Duodenal mucosa (tissue), 2 donors: ENCODE data around the gene SPATS2L.
"Not testable (repeated sequence)": the region's sequence is repeated elsewhere in the genome, so short reads cannot be mapped to it uniquely, and the experiment has no call there.

Experiments
- H3K27ac ChIP-seq: one replicate; pipeline ENCODE4 v1.7.0; 2013; ENCODE audit warnings: low read depth, low read length
- H3K27me3 ChIP-seq, 2 donors: one replicate each; pipeline ENCODE4 v1.7.0; 2013; ENCODE audit warnings: low read length in 2 of 2, control low read depth in 1 of 2; ENCODE audit not compliant: insufficient read depth in 2 of 2, control insufficient read depth in 1 of 2
- H3K36me3 ChIP-seq, 2 donors: one replicate each; pipeline ENCODE4 v1.7.0; 2013; ENCODE audit warnings: low read length in 2 of 2, control low read depth in 1 of 2; ENCODE audit not compliant: insufficient read depth in 2 of 2, control insufficient read depth in 1 of 2
- H3K4me1 ChIP-seq, 2 donors: one replicate each; pipeline ENCODE4 v1.7.0; 2013; ENCODE audit warnings: low read length in 2 of 2, control low read depth in 1 of 2; ENCODE audit not compliant: insufficient read depth in 2 of 2, control insufficient read depth in 1 of 2
- H3K4me3 ChIP-seq, 2 donors: one replicate each; pipeline ENCODE4 v1.7.0; 2013; ENCODE audit warnings: low read length in 2 of 2, low read depth in 1 of 2
- H3K9ac ChIP-seq, 2 donors: one replicate each; pipeline ENCODE4 v1.7.0; 2013; ENCODE audit warnings: low read length in 2 of 2, low read depth in 1 of 2
- H3K9me3 ChIP-seq, 2 donors: one replicate each; pipeline ENCODE4 v1.7.0; 2013; ENCODE audit warnings: low read length in 2 of 2, control low read depth in 1 of 2; ENCODE audit not compliant: control insufficient read depth in 1 of 2

Gene SPATS2L

GRCh38 chr2:200335657-200336056, 29.2 kb downstream of the SPATS2L start:
- Histone ChIP-seq H3K4me1 (peaks cover 13 to 31% of the 10 kb centered on the region in 2 donors), H3K4me3 (no peak overlapping the region), H3K9ac (no peak overlapping the region), H3K9me3 (no peaks in the 10 kb centered on the region), H3K27ac (no peak overlapping the region), H3K36me3 (no peaks in the 10 kb centered on the region), H3K27me3 (no peaks in the 10 kb centered on the region)

GRCh38 chr2:200336980-200337615, 30.6 kb downstream of the SPATS2L start:
- Histone ChIP-seq H3K4me1 (peaks cover 13 to 31% of the 10 kb centered on the region in 2 donors), H3K27ac (no peak overlapping the region), H3K4me3 (no peak overlapping the region), H3K36me3 (no peaks in the 10 kb centered on the region), H3K9me3 (no peaks in the 10 kb centered on the region), H3K27me3 (no peaks in the 10 kb centered on the region), H3K9ac (no peak overlapping the region)

- no peaks in the 10 kb centered on the region for H3K9me3 ChIP-seq
- H3K4me1 ChIP-seq = peaks cover 13 to 31% of the 10 kb centered on the region in 2 donors
- no peaks in the 10 kb centered on the region for H3K27me3 ChIP-seq
- no peaks in the 10 kb centered on the region for H3K36me3 ChIP-seq
- H3K27ac ChIP-seq = no peak overlapping the region
- no peak overlapping the region for H3K4me3 ChIP-seq
- H3K9ac ChIP-seq = no peak overlapping the region
These were observed 31.1 kb downstream of the SPATS2L start for GRCh38 chr2:200337621-200338020.

GRCh38 chr2:200338692-200339091, 32.2 kb downstream of the SPATS2L start:
- peaks cover 13 to 31% of the 10 kb centered on the region in 2 donors for H3K4me1 ChIP-seq
- no peaks in the 10 kb centered on the region for H3K9me3 ChIP-seq
- no peak overlapping the region for H3K27ac ChIP-seq
- H3K36me3 ChIP-seq = no peaks in the 10 kb centered on the region
- H3K27me3 ChIP-seq = no peaks in the 10 kb centered on the region
- H3K4me3 ChIP-seq = no peak overlapping the region
- no peak overlapping the region for H3K9ac ChIP-seq

- no peak overlapping the region for H3K4me3 ChIP-seq
- no peak overlapping the region for H3K27ac ChIP-seq
- no peaks in the 10 kb centered on the region for H3K9me3 ChIP-seq
- no peak overlapping the region for H3K9ac ChIP-seq
- no peaks in the 10 kb centered on the region for H3K27me3 ChIP-seq
- H3K4me1 ChIP-seq = peaks cover 10 to 29% of the 10 kb centered on the region in 2 donors
- no peaks in the 10 kb centered on the region for H3K36me3 ChIP-seq
These were observed 34.2 kb downstream of the SPATS2L start for GRCh38 chr2:200340508-200341224.

- no peaks in the 10 kb centered on the region for H3K9me3 ChIP-seq
- no peak overlapping the region for H3K4me3 ChIP-seq
- H3K4me1 ChIP-seq = peaks cover 9 to 24% of the 10 kb centered on the region in 2 donors
- no peaks in the 10 kb centered on the region for H3K27me3 ChIP-seq
- H3K36me3 ChIP-seq = no peaks in the 10 kb centered on the region
- H3K27ac ChIP-seq = no peak overlapping the region
- no peak overlapping the region for H3K9ac ChIP-seq
These were observed 34.9 kb downstream of the SPATS2L start for GRCh38 chr2:200341376-200341775.

- Histone ChIP-seq H3K36me3 (peaks cover 0 to 3% of the 10 kb centered on the region in 2 donors), H3K9ac (no peak overlapping the region), H3K27me3 (no peaks in the 10 kb centered on the region), H3K9me3 (no peaks in the 10 kb centered on the region), H3K27ac (no peak overlapping the region), H3K4me3 (no peak overlapping the region), H3K4me1 (peaks cover 9 to 19% of the 10 kb centered on the region in 2 donors)
These were observed 35.7 kb downstream of the SPATS2L start for GRCh38 chr2:200342235-200342634.

GRCh38 chr2:200342654-200343053, 36.2 kb downstream of the SPATS2L start:
- Histone ChIP-seq H3K36me3 (peaks cover 0 to 3% of the 10 kb centered on the region in 2 donors), H3K9me3 (no peaks in the 10 kb centered on the region), H3K27ac (no peak overlapping the region), H3K4me3 (no peak overlapping the region), H3K4me1 (peaks cover 9 to 14% of the 10 kb centered on the region in 2 donors), H3K27me3 (no peaks in the 10 kb centered on the region), H3K9ac (no peak overlapping the region)

GRCh38 chr2:200344202-200344601, 37.7 kb downstream of the SPATS2L start:
- H3K4me3 ChIP-seq = not testable (repeated sequence)

GRCh38 chr2:200345975-200346374, 39.5 kb downstream of the SPATS2L start:
- no peak overlapping the region for H3K27ac ChIP-seq
- H3K27me3 ChIP-seq = no peaks in the 10 kb centered on the region
- H3K4me3 ChIP-seq = no peak overlapping the region
- peaks cover 0 to 3% of the 10 kb centered on the region in 2 donors for H3K36me3 ChIP-seq
- H3K9me3 ChIP-seq = no peaks in the 10 kb centered on the region
- H3K4me1 ChIP-seq = peaks cover 0 to 2% of the 10 kb centered on the region in 2 donors
- H3K9ac ChIP-seq = no peak overlapping the region

More at GRCh38 chr2:200344202-200344601, 37.7 kb downstream of the SPATS2L start:
- H3K27ac ChIP-seq, H3K4me1 ChIP-seq, H3K9ac ChIP-seq, H3K36me3 ChIP-seq, H3K9me3 ChIP-seq, H3K27me3 ChIP-seq: not testable (repeated sequence)
